GM18909 (cell line): Measurements from ENCODE around the gene BARHL1.

Experiments used
- ATAC-seq: cut with Tn5 transposase; IDR thresholded peaks from one replicate; pipeline ENCODE4 v1.9.1; 2021; ENCODE audit warnings: mild to moderate bottlenecking; ENCODE audit not compliant: unreplicated experiment, poor library complexity

The BARHL1 gene

DNA sequence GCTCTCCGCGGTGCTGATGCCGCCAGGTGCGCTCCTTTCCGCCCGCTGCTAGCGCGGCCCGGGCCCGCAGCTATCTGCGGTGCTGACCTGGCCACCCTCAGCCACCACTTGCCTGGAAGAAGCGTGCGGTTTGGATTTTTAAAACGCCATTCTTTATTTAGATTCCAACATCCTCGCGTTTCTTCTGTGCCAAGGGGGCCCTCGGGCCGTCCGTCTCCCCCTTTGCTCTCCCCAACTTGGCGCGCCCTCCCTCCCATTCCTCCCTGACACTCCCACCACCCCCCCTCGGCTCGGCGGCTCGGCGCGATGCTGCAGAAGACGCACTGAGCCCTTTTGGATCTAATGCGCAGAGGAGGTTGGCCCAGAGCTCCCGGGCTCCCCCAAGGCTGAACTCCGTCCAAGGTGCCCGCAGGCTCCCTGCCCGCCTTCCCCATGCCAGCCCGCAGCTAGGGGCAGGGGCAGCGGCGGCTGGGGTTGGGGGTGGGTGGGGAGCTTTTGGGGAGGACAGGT is at the start of gene BARHL1:
BARHL1 (plus strand) TSS at position 331 of the 510 bp plus-strand sequence. CDS start 192 bp downstream, outside the sequence.
- no peak for ATAC-seq

DNA sequence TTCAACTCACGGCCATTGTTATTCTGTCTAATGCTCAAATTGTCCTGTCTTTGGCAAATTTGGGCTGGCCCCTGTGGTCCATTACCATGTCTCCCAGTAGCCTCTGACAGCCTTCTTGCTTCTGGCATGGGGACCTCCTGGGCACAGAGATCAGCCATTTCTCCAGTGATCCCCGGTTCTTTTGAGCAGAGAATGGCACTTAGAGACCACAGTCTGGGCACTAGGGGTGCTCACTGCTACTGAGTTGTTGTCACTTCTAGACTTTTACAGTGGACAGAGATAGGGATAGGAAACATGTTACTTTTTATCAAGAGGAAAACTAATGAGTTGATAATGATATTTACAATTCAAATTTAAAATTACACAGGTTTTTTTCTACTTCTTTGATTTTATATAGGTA is 47.6 kb upstream of the BARHL1 start:
- no peak for ATAC-seq

DNA sequence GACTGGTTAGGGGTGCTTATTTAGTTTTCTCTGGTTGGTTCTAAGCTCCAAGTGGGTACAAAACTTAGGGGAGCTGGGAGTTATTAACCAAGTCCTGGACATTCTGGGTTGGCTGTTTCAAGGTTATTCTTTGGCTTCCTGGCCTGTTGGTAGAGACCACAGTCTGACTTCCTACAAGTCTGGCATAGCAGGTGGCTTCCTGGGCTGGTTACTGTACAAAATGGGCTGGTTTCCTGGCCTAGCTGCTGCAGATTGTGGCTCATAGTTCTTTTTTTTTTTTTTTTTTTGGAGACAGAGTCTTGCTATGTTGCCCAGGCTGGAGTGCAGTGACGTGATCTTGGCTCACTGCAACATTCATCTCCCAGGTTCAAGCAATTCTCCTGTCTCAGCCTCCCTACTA is 46.3 kb upstream of the BARHL1 start:
- no peak for ATAC-seq

DNA sequence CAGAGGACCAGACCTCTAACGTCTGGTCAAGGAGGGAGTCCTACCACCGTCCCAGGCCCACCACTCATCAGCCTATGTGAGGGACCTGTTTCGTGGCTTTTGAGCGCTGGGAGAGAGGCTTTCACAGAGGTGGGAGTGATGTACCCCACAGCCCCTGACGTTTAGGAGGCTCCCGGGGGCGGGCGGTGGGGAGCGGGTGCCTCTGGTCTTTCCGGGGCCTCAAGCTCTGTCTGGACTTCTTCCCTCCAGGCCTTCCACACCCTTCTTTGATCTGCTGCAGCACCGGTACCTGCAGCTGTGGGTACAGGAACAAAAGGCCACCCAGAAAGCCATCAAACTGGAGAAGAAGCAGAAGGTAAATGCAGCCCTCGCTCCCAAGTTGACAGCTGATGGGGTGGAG is 45.1 kb upstream of the BARHL1 start:
- ATAC-seq = no peak

DNA sequence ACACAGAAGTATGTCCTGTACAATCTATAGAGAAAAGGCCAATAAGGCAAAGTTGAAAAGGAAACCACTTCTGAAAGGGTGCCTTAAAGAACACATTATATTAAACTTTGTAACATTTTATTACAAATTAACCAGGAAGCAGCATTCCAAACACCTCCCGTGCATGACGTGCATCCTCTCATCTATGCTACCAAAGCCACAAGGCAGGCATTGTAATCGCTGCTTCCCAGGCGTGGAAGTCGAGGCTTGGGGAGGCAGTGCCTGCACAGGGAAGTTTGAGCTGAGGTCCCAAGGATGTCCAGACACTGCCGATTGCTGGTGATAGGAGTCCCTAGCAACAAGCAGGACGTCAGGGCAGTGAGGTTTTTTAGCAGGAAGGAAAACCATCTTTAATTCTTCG is 44.3 kb upstream of the BARHL1 start:
- no peak for ATAC-seq

DNA sequence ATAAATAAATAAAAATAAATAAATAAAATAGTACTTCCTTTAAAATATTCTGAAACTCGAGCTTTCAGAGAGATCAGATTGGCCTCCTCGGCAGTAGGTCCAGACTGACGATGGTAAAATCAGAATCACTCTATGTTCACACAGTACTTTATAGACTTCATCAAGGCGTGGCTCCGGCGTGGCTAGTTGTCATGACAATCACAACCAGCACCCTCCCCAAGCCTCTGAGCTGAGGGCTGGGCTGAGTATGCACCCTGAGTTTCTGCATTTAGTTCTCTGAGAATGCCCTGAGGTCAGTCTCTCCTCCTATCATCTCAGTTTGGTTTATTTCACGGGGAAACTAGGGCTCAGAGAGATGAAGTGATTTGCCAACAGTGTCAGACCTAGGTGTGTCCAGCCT is 43.3 kb upstream of the BARHL1 start:
- no peak for ATAC-seq

DNA sequence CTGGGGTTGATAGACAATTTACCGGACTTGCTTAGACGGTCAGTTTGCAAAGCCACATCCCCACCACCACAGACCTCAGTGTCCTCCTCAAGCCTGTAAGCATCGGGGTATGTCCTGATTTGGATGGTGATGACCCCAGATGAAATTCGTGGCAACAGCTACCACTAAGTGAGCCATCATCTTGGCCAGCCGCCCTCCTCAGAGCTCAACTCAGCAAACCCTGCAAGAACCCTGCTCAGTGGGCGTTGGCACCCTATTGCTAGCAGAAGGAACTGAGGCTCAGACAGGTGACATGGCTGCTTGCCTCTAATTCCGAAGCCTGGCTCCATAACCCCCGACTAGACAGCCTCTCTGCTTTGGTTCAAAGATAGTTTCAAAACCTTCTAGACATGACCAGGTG is 41.4 kb upstream of the BARHL1 start:
- ATAC-seq = no peak

DNA sequence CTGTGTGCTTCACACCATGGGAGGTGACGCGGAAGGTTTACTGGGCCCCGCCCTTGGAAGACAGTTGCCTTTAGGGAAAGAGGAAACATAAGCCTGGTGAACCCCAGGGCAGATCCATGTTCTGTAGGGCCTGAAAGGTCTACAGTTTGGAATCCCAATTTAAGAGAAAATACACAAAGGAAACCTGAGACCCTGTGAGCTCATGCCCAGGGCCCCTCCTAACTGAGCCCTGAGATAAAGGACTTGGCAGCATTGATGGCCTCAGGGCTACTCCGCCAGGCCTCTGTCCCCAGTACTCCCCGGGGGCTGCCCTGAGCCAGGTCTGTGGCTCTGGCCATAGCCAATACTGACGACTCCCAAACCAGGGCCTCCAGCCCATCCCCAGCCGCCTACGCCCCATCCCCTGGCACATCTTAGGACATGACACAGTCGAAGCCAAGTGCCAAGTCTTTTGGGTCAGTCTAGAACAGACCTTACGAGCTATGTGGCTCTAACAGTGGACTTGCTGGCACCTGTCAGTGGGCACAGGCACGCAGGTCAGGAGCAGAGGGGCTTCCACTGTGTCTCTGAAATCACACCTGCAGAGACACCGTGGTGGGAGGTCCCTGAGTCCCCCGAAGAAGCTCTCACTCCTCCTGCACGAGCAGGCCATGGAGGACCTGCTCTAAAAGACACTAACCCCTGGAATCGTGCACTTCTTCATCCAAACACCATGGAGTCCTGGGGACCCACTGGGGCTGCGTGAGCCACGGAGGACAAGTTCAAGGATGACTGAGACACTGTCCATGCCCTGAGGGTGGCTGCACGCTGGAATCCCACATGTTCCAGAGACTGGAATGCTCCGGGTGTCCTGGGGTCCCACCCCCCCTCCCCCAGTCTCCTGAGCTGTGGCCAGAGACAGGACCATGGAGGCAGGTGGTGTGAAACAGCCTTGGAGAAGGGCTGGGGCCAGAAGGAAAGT is 40.3 kb upstream of the BARHL1 start:
- ATAC-seq = no peak

DNA sequence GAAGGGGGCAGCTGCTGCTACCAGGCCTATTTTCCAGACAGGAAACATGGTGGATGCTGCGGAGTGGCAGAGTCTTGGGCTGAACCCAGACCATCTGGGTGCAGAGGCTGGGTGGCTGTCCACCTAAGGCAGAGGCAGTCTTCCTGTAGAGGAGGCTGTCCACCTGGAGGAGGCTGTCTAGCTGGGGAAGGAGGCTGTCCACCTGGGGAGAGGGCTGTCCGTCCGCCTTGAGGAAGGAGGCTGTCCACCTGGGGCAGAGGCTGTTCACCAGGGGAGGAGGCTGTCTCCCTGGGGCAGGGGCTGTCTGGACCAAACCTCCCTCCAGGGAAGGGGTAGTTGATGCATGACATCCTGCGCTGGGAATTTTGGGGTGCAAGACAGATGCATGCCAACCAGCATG is 39.2 kb upstream of the BARHL1 start:
- ATAC-seq = no peak

DNA sequence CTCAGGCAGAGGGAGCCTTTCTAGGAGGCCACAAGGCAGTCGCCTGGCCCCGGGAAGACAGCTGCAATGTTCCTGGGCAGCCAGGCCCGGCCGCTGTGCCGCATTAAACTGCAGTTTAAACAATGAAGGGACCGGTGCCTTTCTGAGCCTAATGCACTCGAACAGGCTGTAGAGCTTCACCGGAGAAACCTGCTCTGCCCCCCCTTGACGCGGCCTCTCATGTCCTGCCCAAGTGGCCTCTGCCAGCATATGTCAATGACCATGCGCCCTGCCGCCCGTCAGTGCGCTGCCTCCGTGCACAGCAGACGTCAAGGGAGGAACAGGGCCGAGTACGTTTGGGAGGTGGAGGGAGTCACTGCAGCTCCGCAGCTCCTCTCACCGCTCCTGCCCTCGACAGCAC is 38.4 kb upstream of the BARHL1 start:
- no peak for ATAC-seq

DNA sequence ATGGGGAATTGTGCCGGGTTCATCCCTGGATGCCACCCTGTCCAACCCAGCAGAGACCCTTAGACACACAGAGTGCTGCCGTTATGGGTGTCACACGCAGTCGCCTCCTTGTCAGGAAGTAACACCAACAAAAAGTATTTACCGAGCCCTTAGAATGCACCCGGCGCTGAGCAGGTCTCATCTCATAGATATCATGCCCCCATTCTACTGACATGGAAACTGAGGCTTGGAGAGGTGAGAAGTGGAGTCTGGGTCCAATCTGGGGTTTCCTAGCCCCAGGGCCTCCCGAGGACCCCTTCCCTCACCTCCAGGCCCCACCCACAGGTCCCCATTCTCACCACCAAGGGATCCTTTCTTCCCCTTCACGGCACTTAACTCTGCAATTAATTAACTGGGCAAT is 36.8 kb upstream of the BARHL1 start:
- ATAC-seq = no peak

DNA sequence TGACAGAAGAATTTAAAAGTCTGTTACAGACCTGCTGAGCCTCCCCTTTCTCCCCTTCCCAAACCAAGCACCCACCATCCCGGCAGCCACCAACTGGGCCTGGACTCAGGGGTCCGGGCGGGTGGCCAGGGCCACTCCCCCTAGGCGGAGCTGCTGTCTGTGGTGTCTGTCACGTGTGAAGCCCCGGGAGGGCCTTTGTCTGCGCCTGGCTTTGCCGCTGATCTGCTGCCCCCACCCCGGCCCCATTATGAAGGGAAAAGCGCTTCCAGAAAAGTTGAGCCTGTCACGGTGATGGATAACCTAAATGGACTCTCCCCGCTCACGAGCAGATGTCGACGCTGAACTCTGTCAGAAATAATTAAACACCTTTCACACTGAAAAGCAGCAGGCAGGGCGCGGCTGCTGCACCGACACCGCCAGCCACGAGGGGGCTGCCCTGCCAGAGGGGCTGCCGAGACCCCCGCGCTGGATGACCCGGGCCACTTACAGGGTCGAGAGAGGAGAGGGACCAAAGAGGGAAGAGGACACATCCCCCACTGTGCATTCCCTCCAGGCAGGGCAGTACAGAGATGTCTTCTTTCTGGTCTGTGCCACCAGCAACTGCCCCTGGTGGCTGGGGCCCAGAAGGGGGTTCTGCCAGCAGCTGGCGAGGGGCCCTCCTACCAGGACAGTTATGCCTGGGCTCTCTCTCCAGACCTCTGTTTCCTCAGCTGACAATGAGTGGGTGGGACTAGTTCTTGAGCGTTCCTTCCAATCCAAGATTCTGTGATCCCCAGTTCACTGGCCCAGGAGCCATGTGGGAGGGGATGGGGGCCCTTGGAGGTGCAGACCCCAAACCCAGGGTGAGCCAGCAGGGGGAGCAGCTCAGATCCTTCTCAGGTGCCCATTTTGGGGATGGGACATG is 36.0 kb upstream of the BARHL1 start:
- ATAC-seq = no peak

DNA sequence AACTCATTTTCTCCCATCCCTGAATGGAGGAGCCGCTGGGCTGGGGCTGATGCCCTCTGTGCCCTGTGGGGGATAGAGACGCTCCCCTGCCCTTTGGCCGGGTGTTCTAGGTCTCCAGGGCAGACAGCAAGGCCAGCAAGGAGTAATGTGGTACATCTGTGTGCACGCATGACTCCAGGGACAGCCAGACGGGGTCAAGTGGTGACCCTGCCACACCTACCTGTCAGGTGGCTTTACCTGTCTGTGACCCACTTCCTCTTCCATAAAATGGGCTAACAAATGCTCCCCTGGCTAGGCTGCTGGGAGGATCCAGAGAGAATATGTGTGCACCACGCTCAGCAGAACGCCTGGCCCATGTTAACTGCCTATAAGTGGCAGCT is 35.4 kb upstream of the BARHL1 start:
- no peak for ATAC-seq

DNA sequence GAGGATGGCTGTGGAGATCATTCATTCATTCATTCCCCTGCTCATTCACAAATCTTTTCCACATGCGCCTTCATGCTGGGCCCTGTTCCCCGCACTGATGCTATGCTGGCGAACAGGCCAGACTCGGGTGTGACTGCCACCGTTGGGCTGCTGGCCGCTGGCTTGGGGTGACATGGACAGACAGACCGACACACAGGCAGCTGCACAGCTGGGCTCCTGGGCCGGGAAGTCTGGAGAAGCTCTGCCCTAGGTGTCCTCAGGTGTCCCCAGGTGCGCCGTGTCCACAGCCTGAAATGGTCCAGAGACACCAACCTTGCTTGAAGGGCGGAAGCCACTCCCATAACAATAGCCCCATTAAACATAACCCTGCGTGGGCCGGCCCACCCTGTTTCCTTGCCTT is 35.0 kb upstream of the BARHL1 start:
- no peak for ATAC-seq

DNA sequence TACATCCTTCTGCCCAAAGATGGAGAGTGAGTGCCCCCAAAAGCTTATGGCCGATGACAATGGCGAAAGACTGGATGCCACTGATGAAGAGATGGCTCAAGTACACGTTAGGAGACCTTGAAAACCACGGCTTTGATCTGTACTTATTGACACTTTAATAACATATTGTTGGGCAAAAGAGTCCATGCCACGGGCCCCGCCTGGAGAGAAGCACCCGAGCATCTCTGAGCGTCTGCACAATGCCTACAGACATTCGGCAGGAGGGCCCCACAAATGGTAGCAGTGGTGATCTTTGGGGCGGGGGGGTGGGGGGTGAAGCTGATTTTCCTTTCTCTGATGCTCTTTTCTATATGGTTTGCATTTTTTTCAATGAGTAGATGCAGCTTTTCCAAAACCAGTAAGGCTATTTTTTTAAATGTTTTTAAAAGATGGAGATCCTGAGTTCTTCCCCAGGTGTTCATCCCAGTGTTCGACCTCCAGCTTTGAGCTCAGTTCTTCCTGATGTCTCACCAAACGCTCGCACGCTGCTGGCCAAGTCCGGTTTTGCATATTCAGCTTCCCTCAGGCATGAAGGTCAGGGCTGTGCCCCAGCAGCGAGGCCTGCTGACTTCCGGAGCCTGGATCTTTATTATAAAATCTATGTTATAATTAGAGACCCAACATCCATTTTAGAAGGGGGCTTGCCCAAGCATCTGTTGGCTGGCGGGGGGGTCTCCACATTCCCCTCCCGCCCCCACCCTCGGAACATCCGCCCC is 34.3 kb upstream of the BARHL1 start:
- ATAC-seq = no peak

DNA sequence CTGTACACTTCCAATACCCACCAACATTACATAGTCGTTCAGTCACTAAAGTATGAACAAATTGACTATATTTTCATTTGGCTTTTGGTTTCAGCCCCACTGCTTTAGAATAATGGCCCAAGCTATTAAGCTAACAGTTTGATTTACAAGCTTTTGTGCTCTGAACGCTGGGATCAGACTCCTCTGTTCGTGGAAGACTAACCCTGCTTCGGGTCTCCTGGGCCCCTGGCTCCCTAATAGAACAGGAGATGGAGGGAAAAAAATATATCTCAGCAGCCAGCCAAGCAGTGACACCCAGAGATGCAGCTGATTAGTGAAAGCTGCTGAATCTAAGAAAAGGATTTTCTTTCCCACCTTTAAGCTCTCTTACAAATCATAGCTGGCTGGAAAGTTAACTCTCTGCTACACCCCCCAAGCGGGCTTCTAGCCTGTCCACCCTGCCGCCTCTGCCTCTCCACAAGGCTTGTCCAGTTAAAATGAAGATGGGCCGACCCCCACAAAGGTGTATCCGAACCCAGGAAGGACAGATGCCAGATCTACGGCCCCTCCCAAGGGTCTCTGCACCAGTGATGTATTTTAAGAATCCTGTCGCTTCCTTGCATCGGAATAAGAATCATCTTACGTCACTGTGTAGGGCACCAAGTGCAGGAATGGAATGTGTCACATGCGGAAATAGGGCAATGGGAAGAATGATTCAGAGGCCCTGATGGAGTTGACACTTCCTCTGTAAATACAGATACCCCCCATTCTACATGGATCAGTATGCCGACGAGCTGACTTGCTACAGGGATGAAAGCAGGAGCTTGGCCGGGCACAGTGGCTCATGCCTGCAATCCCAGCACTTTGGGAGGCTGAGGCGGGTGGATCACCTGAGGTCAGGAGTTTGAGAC is 33.4 kb upstream of the BARHL1 start:
- no peak for ATAC-seq

DNA sequence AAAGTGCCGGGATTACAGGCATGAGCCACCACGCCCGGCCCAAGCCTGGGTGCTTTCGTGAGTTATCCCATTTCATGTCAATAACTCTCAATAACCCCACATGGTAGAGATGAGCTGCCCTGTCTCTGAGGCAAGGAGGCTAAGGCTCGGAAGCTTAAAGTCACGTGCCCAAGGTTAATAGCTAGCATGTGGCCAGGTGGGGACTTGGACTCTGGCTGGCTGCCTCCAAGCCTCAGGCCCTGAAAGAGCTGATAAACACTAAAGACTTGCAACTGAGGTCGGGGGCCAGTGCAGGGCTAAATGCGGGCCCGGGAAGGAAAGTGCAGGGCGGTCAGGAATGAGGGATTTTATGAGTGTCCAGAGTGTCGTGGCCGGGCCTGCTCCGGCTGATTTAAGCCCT is 30.9 kb upstream of the BARHL1 start:
- ATAC-seq = no peak

DNA sequence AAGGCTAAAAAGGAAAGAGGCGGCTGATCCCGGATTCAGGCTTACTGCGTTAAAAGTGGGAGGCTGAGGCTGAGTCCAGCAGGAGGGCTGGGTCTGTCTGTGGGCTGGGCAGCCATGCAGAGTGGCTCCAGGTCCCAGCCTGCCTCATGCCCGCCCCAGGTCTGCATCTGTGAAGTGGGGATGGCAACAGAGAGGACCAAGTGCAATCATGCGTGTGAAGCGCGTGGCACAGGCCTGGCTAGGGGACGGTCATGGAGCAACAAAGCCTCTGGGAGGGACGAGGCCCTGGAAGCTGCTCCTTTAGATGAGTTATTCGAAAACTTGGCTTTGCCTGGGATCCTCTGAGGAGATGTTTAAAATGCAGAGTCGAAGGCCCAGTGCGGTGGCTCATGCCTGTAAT is 30.4 kb upstream of the BARHL1 start:
- ATAC-seq = no peak

DNA sequence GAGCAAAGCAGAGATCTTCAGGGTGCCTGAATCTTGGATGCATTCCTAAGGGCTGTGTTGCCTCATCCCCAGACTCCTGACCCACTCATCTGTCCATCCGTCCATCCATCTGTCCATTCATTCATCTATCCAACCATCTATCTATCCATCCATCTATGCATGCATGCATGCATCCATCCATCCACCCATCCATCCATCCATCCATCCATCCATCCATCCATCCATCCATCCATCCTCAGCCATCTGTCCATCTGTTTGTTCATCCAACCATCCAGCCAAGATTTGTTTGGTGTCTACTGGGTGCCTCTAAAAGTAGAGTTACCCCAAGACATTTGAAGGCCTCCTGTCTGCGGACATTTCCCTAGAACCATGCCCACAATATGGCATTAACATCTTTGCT is 27.7 kb upstream of the BARHL1 start:
- no peak for ATAC-seq
